GM06990 (cell line): ENCODE data around the gene CELSR1.
"Not testable (repeated sequence)": the region's sequence is repeated elsewhere in the genome, so short reads cannot be mapped to it uniquely, and the experiment has no call there.

Experiments
- DNase-seq: peaks from one replicate; pipeline ENCODE4 v3.0.0-alpha.2; 2011; ENCODE audit not compliant: insufficient read length; ENCODE audit errors: extremely low read depth
- H3K27me3 ChIP-seq: replicated peaks from 2 replicates; pipeline ENCODE4 v1.6.0; 2011; ENCODE audit warnings: low read length; ENCODE audit not compliant: control insufficient read depth, insufficient read depth
- H3K36me3 ChIP-seq: 2 replicates; pipeline ENCODE4 v1.5.1; 2011; ENCODE audit warnings: low read length; ENCODE audit not compliant: control insufficient read depth, insufficient read depth
- H3K4me3 ChIP-seq: replicated peaks from 2 replicates; pipeline ENCODE4 v1.5.1; 2011; ENCODE audit warnings: low read depth, mild to moderate bottlenecking, control low read depth, low read length
- CTCF ChIP-seq: IDR thresholded peaks from 2 replicates; pipeline ENCODE4 v1.5.1; 2011; ENCODE audit warnings: low read length, control low read depth, mild to moderate bottlenecking, inconsistent platforms; ENCODE audit not compliant: insufficient read depth, poor library complexity, severe bottlenecking

CELSR1 gene

GRCh38 chr22:46315976-46316375 is 221.4 kb downstream of the CELSR1 start:
- Histone ChIP-seq H3K4me3 (no peak overlapping the region), H3K27me3 (no peaks in the 10 kb centered on the region), H3K36me3 (peaks cover 29% of the 10 kb centered on the region)
- DNase-seq, result no peak
- no peak for TF ChIP-seq CTCF

GRCh38 chr22:46312848-46313247 is 224.6 kb downstream of the CELSR1 start:
- H3K27me3 ChIP-seq, H3K4me3 ChIP-seq, DNase-seq: not testable (repeated sequence)
- H3K36me3 ChIP-seq, result peaks cover 29% of the 10 kb centered on the region

- Histone ChIP-seq H3K27me3 (no peaks in the 10 kb centered on the region), H3K4me3 (no peak overlapping the region), H3K36me3 (peaks cover 24% of the 10 kb centered on the region)
- no peak for DNase-seq
- no peak for TF ChIP-seq CTCF
Observed at GRCh38 chr22:46312056-46312455, 225.4 kb downstream of the CELSR1 start.
